Fibroblast of lung (primary cell): ENCODE data around the gene MAP7.

Experiments
- CTCF ChIP-seq, 2 donors: IDR thresholded peaks in 1 of 2; conservative IDR thresholded peaks in 1 of 2; 1 replicate in 1 of 2; 2 replicates in 1 of 2; pipeline ENCODE4 v1.5.1; 2011 to 2012; ENCODE audit warnings: low read length in 2 of 2, control low read depth in 1 of 2, inconsistent platforms in 1 of 2, low read depth in 1 of 2, mild to moderate bottlenecking in 1 of 2
- EZH2 ChIP-seq: IDR thresholded peaks from 2 replicates; pipeline ENCODE4 v1.5.1; 2012; ENCODE audit warnings: low read length, control low read depth, mild to moderate bottlenecking; ENCODE audit errors: missing control alignments

- TF ChIP-seq CTCF (conservative IDR thresholded peaks at IDR 0.05 in 1 of 2, IDR thresholded peaks at IDR 0.05 in 1 of 2; ENCODE audit: low read depth in 1 of 2, low read length in 2 of 2), result no peak
- TF ChIP-seq EZH2, result no peak
Measured at GRCh38 chr6:136471372-136471771, 78.8 kb downstream of the MAP7 start.
